GM10847 (cell line): ENCODE results near the gene MYRFL.

Experiments used
- POLR2A ChIP-seq: IDR thresholded peaks from 2 replicates; pipeline ENCODE4 v1.6.1; 2011; ENCODE audit not compliant: insufficient read length; ENCODE audit errors: extremely low read depth

Gene MYRFL

GRCh38 chr12:69880571-69880970 lies 55.5 kb downstream of the MYRFL start:
- no peak for TF ChIP-seq POLR2A

GRCh38 chr12:69881771-69882170 lies 56.7 kb downstream of the MYRFL start:
- no peak for TF ChIP-seq POLR2A

- no peak for TF ChIP-seq POLR2A
Observed at GRCh38 chr12:69884386-69884785, 59.4 kb downstream of the MYRFL start.

- no peak for TF ChIP-seq POLR2A
Observed at GRCh38 chr12:69885658-69886057, 60.6 kb downstream of the MYRFL start.

- no peak for TF ChIP-seq POLR2A
Observed at GRCh38 chr12:69886109-69886508, 61.1 kb downstream of the MYRFL start.

GRCh38 chr12:69886715-69887114 lies 61.7 kb downstream of the MYRFL start:
- TF ChIP-seq POLR2A, result no peak

- TF ChIP-seq POLR2A, result no peak
Observed at GRCh38 chr12:69888901-69889300, 63.9 kb downstream of the MYRFL start.

- TF ChIP-seq POLR2A, result no peak
Observed at GRCh38 chr12:69894800-69895383, 69.9 kb downstream of the MYRFL start.

GRCh38 chr12:69896653-69897381 lies 71.8 kb downstream of the MYRFL start:
- no peak for TF ChIP-seq POLR2A

- no peak for TF ChIP-seq POLR2A
Observed at GRCh38 chr12:69897744-69898143, 72.7 kb downstream of the MYRFL start.

- no peak for TF ChIP-seq POLR2A
Observed at GRCh38 chr12:69898236-69898635, 73.2 kb downstream of the MYRFL start.

- no peak for TF ChIP-seq POLR2A
Observed at GRCh38 chr12:69900720-69901131, 75.7 kb downstream of the MYRFL start.

GRCh38 chr12:69901221-69901905 lies 76.3 kb downstream of the MYRFL start:
- TF ChIP-seq POLR2A, result no peak

- no peak for TF ChIP-seq POLR2A
Observed at GRCh38 chr12:69903548-69903947, 78.5 kb downstream of the MYRFL start.

- TF ChIP-seq POLR2A, result no peak
Observed at GRCh38 chr12:69904777-69905176, 79.8 kb downstream of the MYRFL start.

GRCh38 chr12:69905801-69906200 lies 80.8 kb downstream of the MYRFL start:
- no peak for TF ChIP-seq POLR2A
